ENCODE measurements around the gene DIS3L. TPM values are rescaled to one million over a fixed set of nuclear protein-coding genes. Genes with fewer than 3 reads are reported as not detected.
A peak's percentile ranks its signal among the peaks of the same experiment; 100 is the strongest.
"Not testable (repeated sequence)": the region's sequence is repeated elsewhere in the genome, so short reads cannot be mapped to it uniquely, and the experiment has no call there.

Gene DIS3L
- total RNA-seq, 2 experiments from 2014 or later: 24.0 to 24.9 TPM

DNA sequence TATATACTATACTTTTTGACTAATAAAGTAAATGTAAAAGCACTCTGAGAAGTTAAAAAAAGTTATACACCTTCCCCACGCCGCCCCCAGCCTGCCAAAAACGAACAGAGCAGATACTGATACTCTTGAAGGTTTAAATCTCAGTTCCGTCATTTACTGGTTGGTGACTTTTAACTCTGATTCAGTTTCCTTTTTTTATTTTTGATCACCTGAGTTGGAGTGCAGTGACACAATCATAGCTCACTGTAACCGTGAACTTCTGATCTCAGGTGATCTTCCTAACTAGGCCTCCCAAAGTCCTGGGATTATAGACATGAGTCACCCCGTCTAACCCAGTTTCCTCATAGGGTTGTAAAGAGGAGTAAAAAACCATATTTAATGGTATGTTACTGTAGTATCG is 66.4 kb downstream of the DIS3L start:
- H3K27me3 Mint-ChIP-seq: no peaks in the 10 kb centered on the region
- no peak for DNase-seq
- H3K4me3 Mint-ChIP-seq: no peak overlapping the region

GRCh38 chr15:66361745-66362460 is 68.5 kb downstream of the DIS3L start:
- POLR2A ChIA-PET, H3K27ac Mint-ChIP-seq: not testable (repeated sequence)
- CTCF ChIA-PET: interaction anchor here (1.5 kb wide), 1 partner anchor 136 kb away, joined by 3 read pairs; the partner anchor contains the start of gene SNAPC5

More for the DNA sequence above, 66.4 kb downstream of the DIS3L start:
- ChIA-PET CTCF (no interaction called here), POLR2A (no interaction called here)
- Mint-ChIP-seq H3K27ac (no peak overlapping the region), H3K4me1 (peaks cover 20% of the 10 kb centered on the region), H3K9me3 (no peaks in the 10 kb centered on the region), H3K36me3 (ENCODE audit: low read depth) (peaks cover 8% of the 10 kb centered on the region)

DNA sequence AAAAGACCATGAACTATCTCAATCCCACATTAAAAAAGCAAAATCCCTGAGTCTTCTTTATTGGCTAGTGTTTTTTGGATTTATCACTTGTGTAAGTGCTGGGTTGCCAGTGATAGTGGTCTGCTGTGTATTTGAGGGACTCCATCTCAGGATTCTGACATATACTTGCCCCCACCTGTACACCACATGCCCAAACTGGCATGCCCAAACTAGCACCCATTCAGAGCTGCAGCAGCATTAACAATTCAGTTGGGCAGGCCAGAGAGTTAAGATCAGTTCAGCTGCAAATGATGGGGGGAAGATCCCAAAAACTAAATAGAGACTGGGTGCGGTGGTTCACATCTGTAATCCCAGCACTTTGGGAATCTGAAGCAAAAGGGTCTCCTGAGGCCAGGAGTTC is 69.4 kb downstream of the DIS3L start:
- no peaks in the 10 kb centered on the region for H3K36me3 Mint-ChIP-seq (ENCODE audit: low read depth)
- POLR2A ChIA-PET: no interaction called here
- peaks cover 3% of the 10 kb centered on the region for H3K4me1 Mint-ChIP-seq
- CTCF ChIA-PET: no interaction called here
- H3K27me3 Mint-ChIP-seq: no peaks in the 10 kb centered on the region
- no peak overlapping the region for H3K27ac Mint-ChIP-seq
- DNase-seq: no peak
- no peaks in the 10 kb centered on the region for H3K9me3 Mint-ChIP-seq
- no peak overlapping the region for H3K4me3 Mint-ChIP-seq

More at GRCh38 chr15:66361745-66362460, 68.5 kb downstream of the DIS3L start:
- H3K9me3 Mint-ChIP-seq; H3K4me1 Mint-ChIP-seq; H3K36me3 Mint-ChIP-seq (ENCODE audit: low read depth); DNase-seq; H3K27me3 Mint-ChIP-seq; H3K4me3 Mint-ChIP-seq: not testable (repeated sequence)

DNA sequence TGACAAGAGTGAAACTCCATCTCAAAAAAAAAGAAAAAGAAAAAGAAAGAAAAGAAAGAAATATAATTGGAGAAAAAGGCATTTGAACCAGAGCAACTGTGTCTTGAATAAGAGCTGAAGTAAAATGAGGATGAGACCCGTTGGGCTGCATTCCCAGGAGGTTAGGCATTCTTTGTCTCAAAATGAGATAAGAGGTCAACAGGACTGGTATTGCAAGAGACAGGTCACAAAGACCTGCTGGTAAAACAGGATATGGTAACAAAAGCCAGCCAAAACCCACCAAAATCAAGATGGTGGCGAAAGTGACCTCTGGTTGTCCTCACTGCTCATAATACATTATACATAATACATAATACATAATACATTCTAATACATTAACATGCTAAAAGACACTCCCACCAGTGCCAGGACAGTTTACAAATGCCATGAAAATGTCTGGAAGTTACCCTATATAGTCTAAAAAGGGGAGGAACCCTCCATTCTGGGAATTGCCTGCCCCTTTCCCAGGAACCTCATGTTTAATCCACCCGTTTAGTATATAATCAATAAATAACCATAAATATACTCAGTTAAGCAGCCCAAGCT is 71.7 kb downstream of the DIS3L start:
- Mint-ChIP-seq H3K4me1 (peaks cover 7% of the 10 kb centered on the region), H3K27ac (no peak overlapping the region), H3K27me3 (no peaks in the 10 kb centered on the region), H3K9me3 (no peaks in the 10 kb centered on the region), H3K36me3 (ENCODE audit: low read depth) (no peaks in the 10 kb centered on the region), H3K4me3 (no peak overlapping the region)
- no peak for DNase-seq
- ChIA-PET CTCF (interaction anchor here (1.2 kb wide), 1 partner anchor 132 kb away, joined by 6 read pairs; the partner anchor contains the start of gene SNAPC5), POLR2A (no interaction called here)

- Mint-ChIP-seq H3K27ac (peak overlapping the region; percentile 80), H3K36me3 (ENCODE audit: low read depth) (peaks cover 3% of the 10 kb centered on the region), H3K4me3 (peak overlapping the region; percentile 54), H3K27me3 (no peaks in the 10 kb centered on the region), H3K9me3 (peaks cover 6% of the 10 kb centered on the region), H3K4me1 (peaks cover 22% of the 10 kb centered on the region)
- ChIA-PET POLR2A (interaction anchor here (0.9 to 2.4 kb wide), 8 partner anchors 13 to 1065 kb away, joined by 3 to 14 read pairs (median 6); partner anchors contain the start of genes MAP2K1, TIPIN and ZWILCH), CTCF (interaction anchor here (0.6 to 3.6 kb wide), 5 partner anchors 12 to 129 kb away, joined by 3 to 19 read pairs (median 3); partner anchors contain the start of gene MAP2K1)
- DNase-seq: peak; percentile 51
Observed at GRCh38 chr15:66369773-66370651, 76.6 kb downstream of the DIS3L start.

DNA sequence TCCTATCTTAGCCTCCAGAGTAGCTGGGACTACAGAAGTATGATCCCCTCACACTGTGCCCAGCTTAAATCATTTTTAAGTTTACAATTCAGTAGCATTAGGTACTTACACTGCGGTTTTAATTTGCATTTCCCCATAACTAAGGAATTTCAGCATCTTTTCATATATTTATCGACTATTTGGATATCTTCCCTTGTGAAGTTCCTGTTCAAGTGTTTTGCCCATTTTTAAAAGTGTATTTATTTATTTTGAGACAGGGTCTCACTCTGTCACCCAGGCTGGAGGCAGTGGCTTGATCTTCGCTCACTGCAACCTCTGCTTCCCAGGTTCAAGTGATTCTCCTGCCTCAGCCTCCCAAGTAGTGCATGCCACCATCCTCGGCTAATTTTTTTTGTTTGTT is 80.8 kb downstream of the DIS3L start:
- H3K9me3 Mint-ChIP-seq: peaks cover 6% of the 10 kb centered on the region
- ChIA-PET POLR2A (interaction anchor here (1.4 kb wide), 1 partner anchor 124 kb away, joined by 3 read pairs; the partner anchor contains the start of gene SNAPC5), CTCF (interaction anchor here (1.3 kb wide), 1 partner anchor 12 kb away, joined by 3 read pairs; the partner anchor contains the start of gene MAP2K1)
- DNase-seq: no peak
- no peaks in the 10 kb centered on the region for H3K27me3 Mint-ChIP-seq
- peaks cover 22% of the 10 kb centered on the region for H3K4me1 Mint-ChIP-seq
- H3K36me3 Mint-ChIP-seq (ENCODE audit: low read depth): peaks cover 3% of the 10 kb centered on the region
- H3K27ac Mint-ChIP-seq: no peak overlapping the region
- H3K4me3 Mint-ChIP-seq: no peak overlapping the region

DNA sequence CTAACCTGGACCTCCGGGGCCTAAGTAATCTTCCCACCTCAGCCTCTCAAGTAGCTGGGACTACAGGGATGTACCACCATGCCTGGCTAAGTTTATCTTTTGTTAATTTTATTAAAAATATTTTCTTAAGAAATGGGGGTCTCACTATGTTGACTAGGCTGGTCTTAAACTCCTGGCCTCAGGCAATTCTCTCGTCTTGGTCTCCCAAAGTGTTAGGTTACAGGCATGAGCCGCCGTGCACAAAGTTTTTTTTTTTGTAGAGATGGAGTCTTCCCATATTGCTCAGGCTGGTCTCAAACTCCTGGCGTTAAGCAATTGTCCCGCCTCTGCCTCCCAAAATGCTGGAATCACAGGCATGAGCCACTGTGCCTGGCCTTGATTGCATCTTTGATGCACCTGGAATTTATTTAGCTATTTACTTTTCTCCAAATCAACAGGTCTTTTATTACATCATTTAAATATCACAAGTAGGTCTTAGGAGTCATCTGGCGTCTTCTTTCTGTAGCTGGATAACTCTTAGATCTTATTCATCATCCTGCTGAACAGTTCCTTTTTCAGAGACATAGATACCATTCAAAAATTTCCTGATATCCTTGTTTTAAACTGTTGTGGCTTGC is 85.6 kb downstream of the DIS3L start:
- DNase-seq: no peak
- CTCF ChIA-PET: interaction anchor here (1.1 kb wide), 1 partner anchor 119 kb away, joined by 4 read pairs; the partner anchor contains the start of gene SNAPC5
- Mint-ChIP-seq H3K27me3 (no peaks in the 10 kb centered on the region), H3K27ac (no peak overlapping the region), H3K9me3 (peaks cover 6% of the 10 kb centered on the region), H3K4me1 (no peaks in the 10 kb centered on the region), H3K36me3 (ENCODE audit: low read depth) (peaks cover 3% of the 10 kb centered on the region), H3K4me3 (no peak overlapping the region)
- POLR2A ChIA-PET: no interaction called here

DNA sequence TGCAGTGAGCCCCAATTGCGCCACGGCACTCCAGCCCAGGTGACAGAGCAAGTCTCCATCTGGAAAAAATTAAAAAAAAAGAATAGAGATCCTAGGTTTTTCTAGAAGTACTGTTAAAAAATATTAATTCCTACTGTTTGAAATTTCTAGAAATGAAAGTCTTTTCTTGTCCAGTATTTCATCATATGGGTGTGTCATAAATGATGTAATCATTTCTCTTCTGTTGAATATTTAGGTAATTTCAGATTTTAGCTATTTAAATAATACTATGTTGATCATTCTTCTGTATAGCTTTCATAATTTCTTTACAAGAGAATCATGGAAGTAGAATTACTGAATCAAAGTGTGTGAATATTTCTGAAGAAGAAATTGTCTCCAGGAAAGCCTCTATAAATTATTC is 88.0 kb downstream of the DIS3L start:
- POLR2A ChIA-PET; H3K36me3 Mint-ChIP-seq (ENCODE audit: low read depth); H3K27me3 Mint-ChIP-seq; H3K4me3 Mint-ChIP-seq; H3K9me3 Mint-ChIP-seq; H3K27ac Mint-ChIP-seq; DNase-seq: not testable (repeated sequence)
- H3K4me1 Mint-ChIP-seq: peaks cover 15% of the 10 kb centered on the region
- CTCF ChIA-PET: interaction anchor here (1.0 kb wide), 1 partner anchor 12 kb away, joined by 3 read pairs; no protein-coding TSS in a partner anchor

Other genes with a start within 250 kb of the DIS3L start
- gene MEGF11, start 39.8 kb upstream of the DIS3L start, total RNA-seq: not detected
- gene TIPIN, start 63.1 kb downstream of the DIS3L start, total RNA-seq: 10 to 100 TPM; 27.2 to 28.9 TPM
- gene MAP2K1, start 93.3 kb downstream of the DIS3L start, total RNA-seq: 10 to 100 TPM; 87.6 to 89.0 TPM
- gene SNAPC5, start 204.2 kb downstream of the DIS3L start, total RNA-seq: 10 to 100 TPM; 16.7 to 17.2 TPM
- gene RPL4, start 211.3 kb downstream of the DIS3L start, total RNA-seq: 1,000 to 10,000 TPM; 2,309 to 2,338 TPM
- gene ZWILCH, start 211.8 kb downstream of the DIS3L start, total RNA-seq: 10 to 100 TPM; 28.9 to 30.0 TPM